Measurements from ENCODE around the gene KLB.
"Not testable (repeated sequence)": the region's sequence is repeated elsewhere in the genome, so short reads cannot be mapped to it uniquely, and the experiment has no call there.

KLB gene

DNA sequence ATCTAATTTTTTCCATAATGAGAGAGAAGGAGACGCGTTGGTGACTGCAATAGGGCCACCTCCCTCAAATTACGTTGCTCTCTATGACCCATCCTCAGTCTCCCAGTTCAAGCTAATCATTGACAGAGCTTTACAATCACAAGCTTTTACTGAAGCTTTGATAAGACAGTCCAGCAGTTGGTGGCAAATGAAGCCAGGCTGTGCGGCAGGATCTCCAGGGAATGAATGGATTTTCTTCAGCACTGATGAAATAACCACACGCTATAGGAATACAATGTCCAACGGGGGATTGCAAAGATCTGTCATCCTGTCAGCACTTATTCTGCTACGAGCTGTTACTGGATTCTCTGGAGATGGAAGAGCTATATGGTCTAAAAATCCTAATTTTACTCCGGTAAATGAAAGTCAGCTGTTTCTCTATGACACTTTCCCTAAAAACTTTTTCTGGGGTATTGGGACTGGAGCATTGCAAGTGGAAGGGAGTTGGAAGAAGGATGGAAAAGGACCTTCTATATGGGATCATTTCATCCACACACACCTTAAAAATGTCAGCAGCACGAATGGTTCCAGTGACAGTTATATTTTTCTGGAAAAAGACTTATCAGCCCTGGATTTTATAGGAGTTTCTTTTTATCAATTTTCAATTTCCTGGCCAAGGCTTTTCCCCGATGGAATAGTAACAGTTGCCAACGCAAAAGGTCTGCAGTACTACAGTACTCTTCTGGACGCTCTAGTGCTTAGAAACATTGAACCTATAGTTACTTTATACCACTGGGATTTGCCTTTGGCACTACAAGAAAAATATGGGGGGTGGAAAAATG is at the start of gene KLB:
TSS of gene KLB (plus strand) at position 168 of the 821 bp plus-strand sequence. CDS start at position 188, 20 bp downstream.
- TF ChIP-seq POLR2A (IDR thresholded peaks at IDR 0.05; ENCODE audit: low read length) (no peak), GATA1 (IDR thresholded peaks at IDR 0.05; ENCODE audit: low read depth, low read length) (no peak)
- no peak for DNase-seq

DNA sequence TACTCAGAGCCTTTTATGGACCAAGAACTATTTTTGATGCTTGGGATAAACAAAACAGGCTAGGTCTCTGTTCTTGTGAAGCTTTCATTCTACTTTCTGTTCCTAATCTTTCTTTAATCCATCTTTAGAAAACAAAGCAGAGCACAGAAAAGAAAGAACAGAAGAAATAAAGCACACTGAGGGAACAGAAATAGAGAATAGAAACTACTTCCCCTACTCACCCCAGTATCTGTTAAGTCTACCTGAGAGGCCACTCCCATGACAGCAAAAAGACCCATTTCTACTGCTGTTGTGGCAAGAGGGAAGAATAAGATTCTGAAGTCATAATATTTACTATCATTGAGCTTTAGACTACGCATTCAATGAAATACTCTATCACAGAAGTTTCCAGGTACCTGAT is 49.7 kb upstream of the KLB start:
- TF ChIP-seq GATA1 (IDR thresholded peaks at IDR 0.05; ENCODE audit: low read depth, low read length) (no peak), POLR2A (IDR thresholded peaks at IDR 0.05; ENCODE audit: low read length) (no peak)
- DNase-seq, result no peak

DNA sequence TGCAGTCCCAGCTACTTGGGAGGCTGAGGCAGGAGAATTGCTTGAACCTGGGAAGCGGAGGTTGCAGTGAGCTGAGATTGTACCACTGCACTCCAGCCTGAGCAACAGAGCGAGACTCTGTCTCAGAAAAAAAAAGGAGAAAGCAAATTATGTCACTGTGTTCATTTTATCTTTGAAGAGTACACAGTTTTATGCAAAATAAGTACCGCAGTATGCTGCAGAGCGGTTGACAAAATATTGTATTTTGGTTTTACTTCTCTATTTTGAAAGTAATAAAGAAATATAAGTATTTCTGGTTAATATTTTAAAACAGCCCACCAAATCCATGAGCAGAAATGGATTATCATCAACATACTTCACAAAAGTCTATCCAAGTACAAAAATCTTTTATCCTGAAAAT is 46.1 kb upstream of the KLB start:
- DNase-seq, result not testable (repeated sequence)

DNA sequence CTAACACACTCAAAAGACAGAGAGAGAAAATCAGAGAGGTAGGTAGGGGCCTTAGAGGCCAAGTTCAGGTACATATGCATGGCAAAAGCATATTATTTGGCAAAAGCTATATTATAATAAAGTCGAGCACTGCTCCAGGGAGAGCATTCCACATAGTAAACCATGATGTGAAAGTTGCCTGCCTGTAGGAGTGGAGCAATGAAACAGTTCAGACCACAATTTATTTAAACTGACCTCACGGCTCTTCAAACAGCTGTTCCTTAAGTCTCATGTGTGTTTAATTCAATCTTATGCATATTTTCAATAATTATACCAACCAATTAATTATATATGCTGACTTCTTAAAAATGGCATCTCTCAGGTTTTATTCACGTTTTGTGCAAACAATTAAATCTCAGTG is 43.9 kb upstream of the KLB start:
- TF ChIP-seq POLR2A (IDR thresholded peaks at IDR 0.05; ENCODE audit: low read length), result no peak
- no peak for DNase-seq

DNA sequence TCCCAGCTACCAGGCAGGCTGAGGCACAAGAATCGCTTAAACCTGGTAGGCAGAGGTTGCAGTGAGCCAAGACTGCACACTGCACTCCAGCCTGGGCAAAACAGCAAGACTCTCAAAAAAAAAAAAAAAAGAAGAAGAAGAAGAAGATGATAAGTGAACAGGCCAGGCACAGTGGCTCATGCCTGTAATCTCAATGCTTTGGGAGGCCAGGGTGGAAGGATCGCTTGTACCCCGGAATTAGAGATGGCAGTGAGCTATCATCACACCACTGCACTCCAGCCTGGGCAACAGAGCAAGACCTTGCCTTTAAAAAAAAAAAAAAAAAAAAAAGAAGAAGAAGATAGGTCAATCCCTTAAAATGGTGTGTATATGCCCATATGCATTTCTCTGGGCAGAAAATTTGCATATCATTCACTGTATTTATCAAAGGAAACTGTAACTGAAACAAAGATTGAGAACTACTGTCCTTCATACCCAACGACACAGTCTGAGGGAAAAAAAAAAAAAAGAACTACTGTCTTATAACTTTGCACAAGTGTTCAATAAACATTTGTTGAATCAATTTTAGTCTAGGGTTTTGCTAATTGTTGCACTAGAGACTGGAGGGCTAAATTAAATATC is 42.8 kb upstream of the KLB start:
- peak in 1 of 2 experiments; percentile 10 for DNase-seq
- TF ChIP-seq POLR2A (IDR thresholded peaks at IDR 0.05; ENCODE audit: low read length), result no peak
- TF ChIP-seq GATA1 (IDR thresholded peaks at IDR 0.05; ENCODE audit: low read depth, low read length), result no peak

DNA sequence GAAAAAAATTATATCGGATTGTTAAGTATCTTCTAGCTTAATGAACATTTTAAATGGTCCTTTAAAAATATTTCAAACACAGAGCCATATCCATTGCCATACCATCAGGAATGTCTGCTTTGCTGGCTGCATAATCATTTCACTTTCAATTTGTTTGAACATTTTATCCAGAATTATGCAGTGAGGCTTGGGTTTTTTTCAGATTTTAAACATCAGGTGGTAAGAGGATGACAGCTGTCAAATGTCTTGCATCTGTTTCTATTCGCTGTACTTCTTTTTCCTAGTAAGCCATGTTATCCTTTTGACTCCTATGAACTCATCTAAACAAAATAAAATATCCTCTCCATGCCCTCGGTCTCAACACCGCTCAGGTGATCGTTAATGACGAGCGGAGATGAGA is 41.4 kb upstream of the KLB start:
- no peak for DNase-seq
- TF ChIP-seq POLR2A (IDR thresholded peaks at IDR 0.05; ENCODE audit: low read length) (no peak), GATA1 (IDR thresholded peaks at IDR 0.05; ENCODE audit: low read depth, low read length) (no peak)

DNA sequence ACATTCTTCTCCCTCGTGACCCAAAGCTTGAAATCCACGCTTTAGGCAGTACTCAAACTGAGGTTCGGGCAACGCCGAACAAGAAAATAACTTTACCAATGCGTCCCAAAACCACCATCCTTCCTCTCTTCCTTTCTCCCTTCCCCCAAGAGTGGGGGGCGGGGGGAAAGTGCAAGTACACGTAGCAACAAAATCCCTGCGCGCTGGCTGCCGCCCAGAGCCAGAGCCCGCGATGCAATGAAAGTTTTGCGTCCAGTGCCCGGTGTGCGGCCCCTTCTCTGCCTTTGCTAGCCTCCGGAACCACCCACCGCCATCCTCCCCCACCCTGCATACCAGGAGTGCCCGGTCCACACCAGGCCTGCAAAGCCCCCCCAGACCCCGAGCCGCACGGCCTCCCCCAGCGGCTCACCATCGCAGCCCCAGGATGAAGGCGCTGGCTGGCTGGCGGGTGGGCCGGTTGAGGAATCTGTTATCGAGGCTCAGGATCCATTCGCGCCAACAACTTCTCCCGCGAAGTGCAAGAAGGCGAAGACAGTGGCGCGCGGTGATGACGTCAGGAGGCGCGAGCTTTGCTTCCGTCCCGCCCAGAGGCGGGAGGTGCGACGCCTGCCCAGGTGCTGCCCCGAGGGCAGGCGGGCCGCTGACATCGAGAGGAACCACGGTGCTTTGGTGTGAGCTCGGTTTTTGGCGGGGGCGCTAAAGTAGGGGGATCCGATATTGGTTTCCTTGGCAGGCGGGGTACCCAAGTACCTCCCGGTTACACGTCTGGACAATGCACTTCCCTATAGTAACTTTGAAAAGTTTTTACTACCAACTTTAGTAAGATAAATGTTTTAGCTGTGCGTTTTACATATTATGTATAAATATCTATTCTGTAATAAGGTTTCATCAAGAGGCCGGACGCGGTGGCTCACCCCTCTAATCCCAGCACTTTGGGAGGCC is 40.6 kb upstream of the KLB start, which contains the start of gene RFC1:
TSS of gene RFC1 (minus strand) at position 533 of the 942 bp plus-strand sequence. CDS start at position 412, 121 bp downstream.
- DNase-seq, result peak; percentile 98
- peak; percentile 78 for TF ChIP-seq POLR2A (IDR thresholded peaks at IDR 0.05; ENCODE audit: low read length)
- TF ChIP-seq GATA1 (IDR thresholded peaks at IDR 0.05; ENCODE audit: low read depth, low read length), result no peak

DNA sequence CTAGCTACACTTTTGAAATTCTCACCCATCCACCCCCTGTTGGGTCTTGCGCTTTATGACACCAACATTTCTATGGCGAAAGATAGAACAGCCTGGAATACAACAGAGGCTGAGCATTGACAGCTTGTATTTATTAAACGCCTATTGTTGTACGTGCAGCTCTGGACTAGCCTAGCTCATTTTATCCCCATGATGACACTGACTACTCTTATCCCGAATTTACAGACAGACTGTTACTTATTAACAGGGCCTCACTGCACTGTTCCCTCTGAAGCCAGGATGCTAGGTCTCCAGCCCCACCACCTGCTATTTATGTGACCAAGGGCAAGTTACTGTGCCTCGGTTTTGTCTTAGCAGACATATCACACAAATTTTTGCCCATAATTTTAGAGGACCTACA is 39.6 kb upstream of the KLB start:
- DNase-seq, result peak in 1 of 2 experiments; percentile 25
- TF ChIP-seq GATA1 (IDR thresholded peaks at IDR 0.05; ENCODE audit: low read depth, low read length), result no peak
- no peak for TF ChIP-seq POLR2A (IDR thresholded peaks at IDR 0.05; ENCODE audit: low read length)

DNA sequence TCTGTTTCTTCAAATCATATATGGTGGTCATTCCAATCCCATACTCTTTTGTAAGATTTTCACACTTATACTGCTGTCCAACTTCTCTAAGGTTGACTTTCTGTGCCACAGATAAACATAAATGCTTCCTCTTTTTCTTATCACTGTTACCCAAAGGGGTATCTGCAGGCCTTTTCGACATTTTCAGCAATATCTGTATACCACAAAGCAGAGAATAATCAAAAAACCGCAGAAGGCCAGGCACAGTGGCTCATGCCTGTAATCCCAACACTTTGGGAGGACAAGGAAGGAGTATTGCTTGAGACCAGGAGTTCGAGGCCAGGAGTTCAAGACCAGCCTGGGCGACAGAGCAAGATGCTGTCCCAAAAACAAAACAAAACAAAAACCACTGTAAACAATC is 37.4 kb upstream of the KLB start:
- DNase-seq, result peak in 1 of 2 experiments; percentile 23
- no peak for TF ChIP-seq POLR2A (IDR thresholded peaks at IDR 0.05; ENCODE audit: low read length)
- TF ChIP-seq GATA1 (IDR thresholded peaks at IDR 0.05; ENCODE audit: low read depth, low read length), result no peak

DNA sequence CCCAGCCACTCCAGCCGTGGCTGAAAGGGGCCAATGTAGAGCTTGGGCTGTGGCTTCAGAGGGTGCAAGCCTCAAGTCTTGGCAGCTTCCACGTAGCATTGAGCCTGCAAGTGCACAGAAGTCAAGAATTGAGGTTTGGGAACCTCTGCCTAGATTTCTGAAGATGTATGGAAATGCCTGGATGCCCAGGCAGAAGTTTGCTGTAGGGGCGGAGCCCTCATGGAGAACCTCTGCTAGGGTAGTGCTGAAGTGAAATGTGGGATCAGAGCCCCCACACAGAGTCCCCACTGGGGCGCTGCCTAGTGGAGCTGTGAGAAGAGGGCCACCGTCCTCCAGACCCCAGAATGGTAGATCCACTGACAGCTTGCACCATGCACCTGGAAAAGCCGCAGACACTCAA is 35.5 kb upstream of the KLB start:
- not testable (repeated sequence) for DNase-seq

DNA sequence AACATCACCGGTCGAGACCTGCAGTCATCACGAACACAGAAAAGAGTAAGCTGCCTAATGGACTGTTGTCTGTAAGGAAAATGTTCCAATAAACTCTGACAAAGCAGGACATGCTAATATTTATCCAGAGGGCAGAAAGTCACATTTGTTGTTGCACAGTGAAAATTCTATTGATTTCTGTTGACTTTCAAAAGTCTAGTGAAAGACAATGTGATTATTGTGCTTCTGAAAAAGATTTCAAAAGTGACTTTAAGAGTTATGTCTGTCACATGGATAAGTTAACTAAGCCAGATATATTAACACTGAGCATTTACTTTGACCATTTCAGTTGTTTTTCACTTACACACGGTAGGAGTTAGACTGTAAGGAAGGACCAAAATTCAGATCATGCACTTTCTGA is 31.3 kb upstream of the KLB start:
- TF ChIP-seq GATA1 (IDR thresholded peaks at IDR 0.05; ENCODE audit: low read depth, low read length), result no peak
- no peak for DNase-seq

DNA sequence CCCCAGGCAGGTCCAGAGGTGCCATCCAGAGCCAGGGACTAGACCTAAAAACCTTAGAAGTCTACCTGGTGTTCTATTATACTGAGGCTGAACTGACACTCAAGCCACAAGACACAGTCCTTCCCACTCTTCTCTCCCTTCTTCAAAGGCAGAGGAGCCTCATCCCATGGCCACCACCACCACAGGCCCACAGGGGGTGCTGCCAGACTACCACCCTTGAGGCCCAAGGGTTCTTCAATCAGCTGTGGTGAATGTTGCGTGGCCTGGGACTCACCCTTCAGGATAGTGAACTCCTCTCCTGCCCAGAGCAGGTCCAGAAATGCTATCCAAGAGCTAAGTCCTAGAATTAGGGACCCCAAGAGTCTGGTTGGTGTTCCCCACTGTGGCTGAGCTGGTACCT is 23.0 kb upstream of the KLB start:
- DNase-seq, result no peak
- TF ChIP-seq POLR2A (IDR thresholded peaks at IDR 0.05; ENCODE audit: low read length) (no peak), GATA1 (IDR thresholded peaks at IDR 0.05; ENCODE audit: low read depth, low read length) (no peak)

DNA sequence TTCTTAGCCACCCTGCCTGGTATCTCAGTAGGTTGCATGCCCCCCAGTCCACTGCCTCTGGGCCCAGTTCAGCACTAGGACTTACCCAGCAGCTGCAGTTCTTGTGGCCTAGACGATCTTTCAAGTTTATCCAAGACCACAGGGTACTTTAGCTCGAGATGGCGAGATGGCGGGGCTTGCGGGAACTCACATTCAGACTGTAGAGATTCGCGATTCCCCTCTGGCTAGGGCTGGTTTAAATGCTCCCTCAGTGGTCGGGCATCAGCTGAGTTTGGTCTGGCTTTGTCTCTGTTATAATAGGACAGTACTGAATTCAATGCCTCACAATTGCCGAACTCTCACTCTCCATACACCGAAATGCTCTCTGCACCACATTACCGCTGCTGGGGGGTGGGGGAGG is 22.2 kb upstream of the KLB start:
- no peak for DNase-seq
- no peak for TF ChIP-seq GATA1 (IDR thresholded peaks at IDR 0.05; ENCODE audit: low read depth, low read length)

DNA sequence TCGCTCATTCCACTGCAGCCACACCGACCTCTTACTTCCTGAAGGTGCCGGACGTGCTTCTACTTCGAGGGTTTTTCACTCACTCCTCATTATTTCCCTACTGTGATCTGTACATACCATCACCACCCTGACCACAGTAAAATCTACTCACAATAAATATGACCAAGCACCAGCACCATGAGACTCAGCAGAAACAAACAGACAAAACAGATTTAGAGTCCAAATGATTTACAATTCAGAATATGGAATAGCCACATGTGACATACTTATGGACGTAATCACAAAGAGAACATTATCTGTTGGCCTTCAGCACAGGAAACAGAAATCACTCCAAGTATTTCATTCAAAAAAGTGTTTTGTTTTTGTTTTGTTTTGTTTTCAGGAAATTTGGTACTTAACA is 16.1 kb upstream of the KLB start:
- no peak for DNase-seq
- TF ChIP-seq POLR2A (IDR thresholded peaks at IDR 0.05; ENCODE audit: low read length), result no peak
- no peak for TF ChIP-seq GATA1 (IDR thresholded peaks at IDR 0.05; ENCODE audit: low read depth, low read length)

All from erythroblast (primary cell).